ENCODE measurements around the gene CCND1. TPM values are rescaled to one million over a fixed set of nuclear protein-coding genes. Genes with fewer than 3 reads are reported as not detected.

Gene CCND1
- total RNA-seq, 1 experiment from 2014 or later: 346 TPM

- Histone ChIP-seq H3K4me3 (no peak overlapping the region), H4K20me1 (ENCODE audit: insufficient read depth) (no peaks in the 10 kb centered on the region), H3K4me1 (replicated peaks; ENCODE audit: insufficient read depth) (peaks cover 46% of the 10 kb centered on the region), H3K4me2 (no peak overlapping the region), H3K9me2 (ENCODE audit: insufficient read depth) (no peaks in the 10 kb centered on the region), H3K36me3 (ENCODE audit: low read depth) (no peaks in the 10 kb centered on the region), H3K9me3 (ENCODE audit: insufficient read depth, low read depth) (peaks cover 4% of the 10 kb centered on the region; the same call in 1 of the 2 replicates), H3K27ac (no peak overlapping the region), H3F3A (ENCODE audit: insufficient read depth, low read depth) (peaks cover 24% of the 10 kb centered on the region), H3K27me3 (ENCODE audit: insufficient read depth, low read depth) (no peaks in the 10 kb centered on the region), H3K79me2 (ENCODE audit: low read depth) (no peaks in the 10 kb centered on the region), H2AFZ (no peak overlapping the region)
- TF ChIP-seq EZH2 (IDR thresholded peaks at IDR 0.05; ENCODE audit: low read depth): no peak
- TF ChIP-seq, protein P1, sequence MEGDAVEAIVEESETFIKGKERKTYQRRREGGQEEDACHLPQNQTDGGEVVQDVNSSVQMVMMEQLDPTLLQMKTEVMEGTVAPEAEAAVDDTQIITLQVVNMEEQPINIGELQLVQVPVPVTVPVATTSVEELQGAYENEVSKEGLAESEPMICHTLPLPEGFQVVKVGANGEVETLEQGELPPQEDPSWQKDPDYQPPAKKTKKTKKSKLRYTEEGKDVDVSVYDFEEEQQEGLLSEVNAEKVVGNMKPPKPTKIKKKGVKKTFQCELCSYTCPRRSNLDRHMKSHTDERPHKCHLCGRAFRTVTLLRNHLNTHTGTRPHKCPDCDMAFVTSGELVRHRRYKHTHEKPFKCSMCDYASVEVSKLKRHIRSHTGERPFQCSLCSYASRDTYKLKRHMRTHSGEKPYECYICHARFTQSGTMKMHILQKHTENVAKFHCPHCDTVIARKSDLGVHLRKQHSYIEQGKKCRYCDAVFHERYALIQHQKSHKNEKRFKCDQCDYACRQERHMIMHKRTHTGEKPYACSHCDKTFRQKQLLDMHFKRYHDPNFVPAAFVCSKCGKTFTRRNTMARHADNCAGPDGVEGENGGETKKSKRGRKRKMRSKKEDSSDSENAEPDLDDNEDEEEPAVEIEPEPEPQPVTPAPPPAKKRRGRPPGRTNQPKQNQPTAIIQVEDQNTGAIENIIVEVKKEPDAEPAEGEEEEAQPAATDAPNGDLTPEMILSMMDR (conservative IDR thresholded peaks at IDR 0.05): no peak
- BruUV-seq (replicated peaks): no TSS peak
- DNase-seq: no peak
- POLR2A ChIA-PET (ENCODE audit: unreplicated experiment): no interaction called here
- intact Hi-C loops (cut with micrococcal nuclease; ENCODE audit: unreplicated experiment): no loop called here
- CTCF ChIA-PET: no interaction called here
Measured at GRCh38 chr11:69684651-69685050, 43.7 kb downstream of the CCND1 start.

GRCh38 chr11:69685348-69685747, 44.4 kb downstream of the CCND1 start:
- CTCF ChIA-PET: interaction anchor here (0.6 kb wide), 1 partner anchor 506 kb away, joined by 6 read pairs; no protein-coding TSS in a partner anchor

GRCh38 chr11:69686452-69686851, 45.5 kb downstream of the CCND1 start:
- H2AFZ ChIP-seq: no peak overlapping the region
- peak overlapping the region; percentile 64; the same call in 1 of the 2 replicates for H3K4me2 ChIP-seq
- peak in 1 of 2 experiments; percentile 9 for DNase-seq
- H3K4me3 ChIP-seq: no peak overlapping the region
- H4K20me1 ChIP-seq (ENCODE audit: insufficient read depth): no peaks in the 10 kb centered on the region
- peaks cover 63% of the 10 kb centered on the region for H3K4me1 ChIP-seq (replicated peaks; ENCODE audit: insufficient read depth)
- no TSS peak for BruUV-seq (replicated peaks)
- ChIA-PET POLR2A (ENCODE audit: unreplicated experiment) (interaction anchor here (0.7 kb wide), 1 partner anchor 261 kb away, joined by 20 read pairs; no protein-coding TSS in a partner anchor), CTCF (interaction anchor here (0.7 to 1.2 kb wide), 3 partner anchors 115 to 798 kb away, joined by 3 to 16 read pairs (median 3); no protein-coding TSS in a partner anchor)
- peaks cover 37% of the 10 kb centered on the region for H3F3A ChIP-seq (ENCODE audit: insufficient read depth, low read depth)
- no peak overlapping the region for H3K27ac ChIP-seq
- H3K36me3 ChIP-seq (ENCODE audit: low read depth): no peaks in the 10 kb centered on the region
- H3K9me2 ChIP-seq (ENCODE audit: insufficient read depth): no peaks in the 10 kb centered on the region
- H3K9me3 ChIP-seq (ENCODE audit: insufficient read depth, low read depth): peaks cover 4% of the 10 kb centered on the region; the same call in 1 of the 2 replicates
- TF ChIP-seq, protein P1 (conservative IDR thresholded peaks at IDR 0.05): no peak
- no peak for TF ChIP-seq EZH2 (IDR thresholded peaks at IDR 0.05; ENCODE audit: low read depth)
- intact Hi-C loops (cut with micrococcal nuclease; ENCODE audit: unreplicated experiment): loop anchor here (1.0 to 2.0 kb wide), 5 partner anchors 14 to 510 kb away; no protein-coding TSS in a partner anchor
- no peaks in the 10 kb centered on the region for H3K27me3 ChIP-seq (ENCODE audit: insufficient read depth, low read depth)
- no peaks in the 10 kb centered on the region for H3K79me2 ChIP-seq (ENCODE audit: low read depth)

More at GRCh38 chr11:69685348-69685747, 44.4 kb downstream of the CCND1 start:
- no peaks in the 10 kb centered on the region for H3K9me2 ChIP-seq (ENCODE audit: insufficient read depth)
- H3K36me3 ChIP-seq (ENCODE audit: low read depth): no peaks in the 10 kb centered on the region
- H3K4me2 ChIP-seq: peak overlapping the region; percentile 64
- no peak overlapping the region for H2AFZ ChIP-seq
- no TSS peak for BruUV-seq (replicated peaks)
- POLR2A ChIA-PET (ENCODE audit: unreplicated experiment): no interaction called here
- intact Hi-C loops (cut with micrococcal nuclease; ENCODE audit: unreplicated experiment): no loop called here
- H3K27me3 ChIP-seq (ENCODE audit: insufficient read depth, low read depth): no peaks in the 10 kb centered on the region
- no peak for TF ChIP-seq EZH2 (IDR thresholded peaks at IDR 0.05; ENCODE audit: low read depth)
- TF ChIP-seq, protein P1 (conservative IDR thresholded peaks at IDR 0.05): no peak
- peaks cover 53% of the 10 kb centered on the region for H3K4me1 ChIP-seq (replicated peaks; ENCODE audit: insufficient read depth)
- peaks cover 26% of the 10 kb centered on the region for H3F3A ChIP-seq (ENCODE audit: insufficient read depth, low read depth)
- H4K20me1 ChIP-seq (ENCODE audit: insufficient read depth): no peaks in the 10 kb centered on the region
- H3K9me3 ChIP-seq (ENCODE audit: insufficient read depth, low read depth): peaks cover 4% of the 10 kb centered on the region; the same call in 1 of the 2 replicates
- no peak for DNase-seq
- no peak overlapping the region for H3K27ac ChIP-seq
- H3K79me2 ChIP-seq (ENCODE audit: low read depth): no peaks in the 10 kb centered on the region
- peak overlapping the region; percentile 19; the same call in 1 of the 2 replicates for H3K4me3 ChIP-seq

All from PC-9 (cell line).